Naive thymus-derived CD4-positive, alpha-beta T cell (primary cell): Measurements from ENCODE around the gene GPHN. TPM values are rescaled to one million over a fixed set of nuclear protein-coding genes. Genes with fewer than 3 reads are reported as not detected.

Experiments
- polyA plus RNA-seq, 2 donors: library from polyadenylated mRNA; unstranded; fragments of 300-500 nt; fragmentation: Illumina TruSeq; gene quantifications; one replicate each; pipeline ENCODE4 v1.2.3, GENCODE V29; 2021
- total RNA-seq, 6 experiments: library from RNA in 5 of 6; stranded (reverse) in 5 of 6; gene quantifications; 1 replicate in 5 of 6; 2 replicates in 1 of 6; pipeline ENCODE4 v1.2.3 and lab custom pipeline; 2021 to 2026

Gene GPHN
- total and polyA plus RNA-seq, 7 experiments from 2014 or later = 6.0 to 28.1 (median 14.3) TPM

Other genes with a start within 250 kb of the GPHN start
- gene CCDC196, start 21.8 kb upstream of the GPHN start, total RNA-seq = not detected
- not detected for gene CCDC196, start 21.8 kb upstream of the GPHN start, polyA plus RNA-seq